ENCODE data around the gene ITSN1. TPM values are rescaled to one million over a fixed set of nuclear protein-coding genes. Genes with fewer than 3 reads are reported as not detected.

ITSN1 gene
- total and polyA plus RNA-seq, 2 of the 13 experiments (the other 11 are each of a cell fraction or from before 2014, with no cell fraction given), result 26.1 to 33.8 TPM

DNA sequence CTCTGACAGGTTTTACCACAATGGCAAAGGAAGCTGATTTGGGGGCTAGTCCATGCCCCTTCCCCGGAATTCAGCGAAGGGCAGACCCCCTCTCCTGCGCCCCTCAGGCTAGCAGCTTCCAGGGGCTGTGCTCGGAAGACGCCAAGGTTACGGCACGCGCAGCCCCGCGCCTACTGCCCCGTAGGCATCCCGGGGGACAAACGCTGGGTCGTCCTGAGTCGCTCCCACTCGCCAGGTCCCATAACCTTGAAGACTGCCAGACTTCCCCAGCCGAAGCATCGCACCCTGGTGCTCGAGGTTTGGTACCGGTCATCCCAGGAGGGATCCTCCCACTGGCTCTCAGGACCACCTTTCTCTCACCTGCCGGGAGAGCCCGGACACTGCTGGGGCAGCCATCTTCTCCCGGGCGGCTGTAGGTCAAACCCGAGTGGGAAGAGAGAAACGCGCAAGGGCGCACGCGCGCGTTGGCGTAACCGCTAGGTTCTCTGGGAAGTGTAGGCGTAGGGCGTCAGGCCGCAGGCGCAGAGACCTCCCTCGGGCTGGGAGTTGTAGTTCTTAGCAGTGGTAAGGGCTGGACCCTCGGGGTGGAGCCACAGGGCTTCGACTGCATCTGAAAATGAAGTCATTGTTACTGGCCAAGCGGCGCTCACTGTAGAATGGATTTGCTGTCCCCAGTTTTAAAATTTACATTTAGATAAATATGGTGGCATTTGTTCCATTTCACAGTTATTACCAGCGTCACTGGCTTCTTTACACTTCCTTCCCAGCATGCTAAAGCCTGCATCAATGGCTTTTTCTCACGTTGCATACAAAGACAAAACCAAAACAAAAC, 273.3 kb downstream of the ITSN1 start, which contains the start of gene ATP5PO (continued):
- TF ChIP-seq, protein P1, sequence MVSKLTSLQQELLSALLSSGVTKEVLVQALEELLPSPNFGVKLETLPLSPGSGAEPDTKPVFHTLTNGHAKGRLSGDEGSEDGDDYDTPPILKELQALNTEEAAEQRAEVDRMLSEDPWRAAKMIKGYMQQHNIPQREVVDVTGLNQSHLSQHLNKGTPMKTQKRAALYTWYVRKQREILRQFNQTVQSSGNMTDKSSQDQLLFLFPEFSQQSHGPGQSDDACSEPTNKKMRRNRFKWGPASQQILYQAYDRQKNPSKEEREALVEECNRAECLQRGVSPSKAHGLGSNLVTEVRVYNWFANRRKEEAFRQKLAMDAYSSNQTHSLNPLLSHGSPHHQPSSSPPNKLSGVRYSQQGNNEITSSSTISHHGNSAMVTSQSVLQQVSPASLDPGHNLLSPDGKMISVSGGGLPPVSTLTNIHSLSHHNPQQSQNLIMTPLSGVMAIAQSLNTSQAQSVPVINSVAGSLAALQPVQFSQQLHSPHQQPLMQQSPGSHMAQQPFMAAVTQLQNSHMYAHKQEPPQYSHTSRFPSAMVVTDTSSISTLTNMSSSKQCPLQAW (CRISPR knock-in tag; IDR thresholded peaks at IDR 0.05), result peak; percentile 64; the same call in 1 of the 2 replicates
- TF ChIP-seq ZNF775 (CRISPR knock-in tag; IDR thresholded peaks at IDR 0.05; ENCODE audit: borderline replicate concordance) (no peak), SIN3A (IDR thresholded peaks at IDR 0.05; ENCODE audit: borderline replicate concordance, low read depth, low read length) (peak; percentile 50; the same call in 1 of the 2 replicates), TBX2 (CRISPR knock-in tag; IDR thresholded peaks at IDR 0.05; ENCODE audit: borderline replicate concordance) (peak; percentile 57), ZNF460 (CRISPR knock-in tag; IDR thresholded peaks at IDR 0.05; ENCODE audit: borderline replicate concordance) (no peak), ZNF713 (CRISPR knock-in tag; IDR thresholded peaks at IDR 0.05) (0 out of 2 replicates have a peak, but pooled peaks have one; percentile 80), DNMT1 (CRISPR knock-in tag; IDR thresholded peaks at IDR 0.05) (no peak), SMAD1 (CRISPR knock-in tag; IDR thresholded peaks at IDR 0.05; ENCODE audit: borderline replicate concordance, low read depth) (no peak), SMYD3 (CRISPR knock-in tag; IDR thresholded peaks at IDR 0.05) (no peak), ZNF138 (CRISPR knock-in tag; IDR thresholded peaks at IDR 0.05; ENCODE audit: low read depth) (no peak; the same call in 1 of the 2 replicates), RBM22 (optimal IDR thresholded peaks at IDR 0.05; ENCODE audit: low read length) (no peak), ZNF207 (IDR thresholded peaks at IDR 0.05; ENCODE audit: borderline replicate concordance) (no peak), ZBTB38 (CRISPR knock-in tag; IDR thresholded peaks at IDR 0.05) (no peak; the same call in 1 of the 2 replicates), ZNF33A (CRISPR knock-in tag; IDR thresholded peaks at IDR 0.05; ENCODE audit: borderline replicate concordance) (no peak), SRSF4 (IDR thresholded peaks at IDR 0.05; ENCODE audit: low read depth, low read length, poor library complexity, severe bottlenecking) (no peak), IRF2 (CRISPR knock-in tag; IDR thresholded peaks at IDR 0.05) (peak; percentile 89)
- TF ChIP-seq, protein P2, sequence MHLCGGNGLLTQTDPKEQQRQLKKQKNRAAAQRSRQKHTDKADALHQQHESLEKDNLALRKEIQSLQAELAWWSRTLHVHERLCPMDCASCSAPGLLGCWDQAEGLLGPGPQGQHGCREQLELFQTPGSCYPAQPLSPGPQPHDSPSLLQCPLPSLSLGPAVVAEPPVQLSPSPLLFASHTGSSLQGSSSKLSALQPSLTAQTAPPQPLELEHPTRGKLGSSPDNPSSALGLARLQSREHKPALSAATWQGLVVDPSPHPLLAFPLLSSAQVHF (CRISPR knock-in tag; IDR thresholded peaks at IDR 0.05), result 0 out of 2 replicates have a peak, but pooled peaks have one; percentile 48
- TF ChIP-seq, protein P3, sequence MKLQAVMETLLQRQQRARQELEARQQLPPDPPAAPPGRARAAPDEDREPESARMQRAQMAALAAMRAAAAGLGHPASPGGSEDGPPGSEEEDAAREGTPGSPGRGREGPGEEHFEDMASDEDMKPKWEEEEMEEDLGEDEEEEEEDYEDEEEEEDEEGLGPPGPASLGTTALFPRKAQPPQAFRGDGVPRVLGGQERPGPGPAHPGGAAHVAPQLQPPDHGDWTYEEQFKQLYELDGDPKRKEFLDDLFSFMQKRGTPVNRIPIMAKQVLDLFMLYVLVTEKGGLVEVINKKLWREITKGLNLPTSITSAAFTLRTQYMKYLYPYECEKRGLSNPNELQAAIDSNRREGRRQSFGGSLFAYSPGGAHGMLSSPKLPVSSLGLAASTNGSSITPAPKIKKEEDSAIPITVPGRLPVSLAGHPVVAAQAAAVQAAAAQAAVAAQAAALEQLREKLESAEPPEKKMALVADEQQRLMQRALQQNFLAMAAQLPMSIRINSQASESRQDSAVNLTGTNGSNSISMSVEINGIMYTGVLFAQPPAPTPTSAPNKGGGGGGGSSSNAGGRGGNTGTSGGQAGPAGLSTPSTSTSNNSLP (IDR thresholded peaks at IDR 0.05; ENCODE audit: low read depth, low read length), result no peak
- TF ChIP-seq, protein P4, sequence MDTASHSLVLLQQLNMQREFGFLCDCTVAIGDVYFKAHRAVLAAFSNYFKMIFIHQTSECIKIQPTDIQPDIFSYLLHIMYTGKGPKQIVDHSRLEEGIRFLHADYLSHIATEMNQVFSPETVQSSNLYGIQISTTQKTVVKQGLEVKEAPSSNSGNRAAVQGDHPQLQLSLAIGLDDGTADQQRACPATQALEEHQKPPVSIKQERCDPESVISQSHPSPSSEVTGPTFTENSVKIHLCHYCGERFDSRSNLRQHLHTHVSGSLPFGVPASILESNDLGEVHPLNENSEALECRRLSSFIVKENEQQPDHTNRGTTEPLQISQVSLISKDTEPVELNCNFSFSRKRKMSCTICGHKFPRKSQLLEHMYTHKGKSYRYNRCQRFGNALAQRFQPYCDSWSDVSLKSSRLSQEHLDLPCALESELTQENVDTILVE (CRISPR knock-in tag; IDR thresholded peaks at IDR 0.05), result no peak
- TF ChIP-seq, protein P5, sequence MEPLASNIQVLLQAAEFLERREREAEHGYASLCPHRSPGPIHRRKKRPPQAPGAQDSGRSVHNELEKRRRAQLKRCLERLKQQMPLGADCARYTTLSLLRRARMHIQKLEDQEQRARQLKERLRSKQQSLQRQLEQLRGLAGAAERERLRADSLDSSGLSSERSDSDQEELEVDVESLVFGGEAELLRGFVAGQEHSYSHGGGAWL (CRISPR knock-in tag; IDR thresholded peaks at IDR 0.05), result peak; percentile 74; the same call in 1 of the 2 replicates
- TF ChIP-seq, protein P6, sequence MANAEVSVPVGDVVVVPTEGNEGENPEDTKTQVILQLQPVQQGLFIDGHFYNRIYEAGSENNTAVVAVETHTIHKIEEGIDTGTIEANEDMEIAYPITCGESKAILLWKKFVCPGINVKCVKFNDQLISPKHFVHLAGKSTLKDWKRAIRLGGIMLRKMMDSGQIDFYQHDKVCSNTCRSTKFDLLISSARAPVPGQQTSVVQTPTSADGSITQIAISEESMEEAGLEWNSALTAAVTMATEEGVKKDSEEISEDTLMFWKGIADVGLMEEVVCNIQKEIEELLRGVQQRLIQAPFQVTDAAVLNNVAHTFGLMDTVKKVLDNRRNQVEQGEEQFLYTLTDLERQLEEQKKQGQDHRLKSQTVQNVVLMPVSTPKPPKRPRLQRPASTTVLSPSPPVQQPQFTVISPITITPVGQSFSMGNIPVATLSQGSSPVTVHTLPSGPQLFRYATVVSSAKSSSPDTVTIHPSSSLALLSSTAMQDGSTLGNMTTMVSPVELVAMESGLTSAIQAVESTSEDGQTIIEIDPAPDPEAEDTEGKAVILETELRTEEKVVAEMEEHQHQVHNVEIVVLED (CRISPR knock-in tag; IDR thresholded peaks at IDR 0.05; ENCODE audit: borderline replicate concordance), result peak; percentile 99
